Central memory CD4-positive, alpha-beta T cell (primary cell): ENCODE results near the gene RGS3.
"Not testable (repeated sequence)": the region's sequence is repeated elsewhere in the genome, so short reads cannot be mapped to it uniquely, and the experiment has no call there.

ENCODE experiments used
- DNase-seq: peaks from one replicate; pipeline ENCODE4 v3.0.0; 2022

The RGS3 gene

GRCh38 chr9:113624721-113625120 lies 161.2 kb downstream of the RGS3 start:
- no peak for DNase-seq

- no peak for DNase-seq
Observed at GRCh38 chr9:113625486-113625885, 162.0 kb downstream of the RGS3 start.

- no peak for DNase-seq
Observed at GRCh38 chr9:113626735-113627495, 163.4 kb downstream of the RGS3 start.

DNA sequence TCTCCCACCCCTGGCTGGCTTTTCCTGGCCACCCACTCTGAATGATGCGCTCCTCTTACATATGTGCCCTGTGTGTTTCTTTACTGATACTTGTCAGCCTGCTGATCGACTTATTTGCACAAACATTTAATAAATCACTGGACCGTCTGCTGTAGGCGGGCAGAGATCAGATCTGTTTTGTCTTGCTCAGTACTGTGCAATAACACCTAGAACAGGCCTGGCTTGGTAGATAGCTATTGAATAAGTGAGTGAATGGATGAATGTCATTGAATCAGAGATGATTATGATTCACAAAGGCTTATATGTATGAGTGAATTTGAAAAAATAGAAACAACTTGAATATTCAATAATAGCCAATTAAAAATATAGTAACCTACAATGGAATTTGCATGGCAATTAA lies 165.1 kb downstream of the RGS3 start:
- DNase-seq, result no peak

DNA sequence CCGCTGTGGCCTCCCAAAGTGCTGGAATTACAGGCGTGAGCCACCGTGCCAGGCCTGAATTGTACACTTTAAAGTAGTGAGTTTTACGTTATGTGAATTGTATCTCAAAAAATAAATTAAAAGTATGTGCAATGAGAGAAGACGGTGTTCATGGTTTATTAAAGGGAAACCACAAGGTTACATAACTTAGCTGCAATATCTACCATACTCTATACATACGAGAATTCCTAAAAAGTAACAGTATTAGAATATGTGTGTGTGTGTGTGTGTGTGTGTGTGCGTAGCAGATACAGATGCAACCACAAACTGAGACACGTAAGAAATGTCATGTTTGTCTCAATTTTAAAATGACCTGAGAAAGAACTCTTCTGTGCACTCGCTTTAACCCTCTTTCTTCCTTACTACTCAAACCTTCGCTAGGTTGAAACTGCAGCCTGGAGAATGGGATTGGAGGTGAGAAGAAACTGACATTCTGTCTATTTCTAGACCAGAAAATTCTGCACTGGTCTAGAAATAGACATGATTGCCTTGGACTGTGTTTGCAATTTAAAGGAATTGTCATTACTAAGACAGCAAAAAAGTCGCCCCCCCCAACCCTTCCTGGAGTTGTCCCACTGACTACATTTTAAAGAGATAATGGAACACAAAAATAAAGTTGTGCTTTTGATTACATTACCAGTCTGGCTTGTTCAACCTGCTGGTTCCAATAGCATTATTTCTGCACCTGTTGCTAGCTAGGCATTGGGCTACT lies 167.0 kb downstream of the RGS3 start:
- DNase-seq, result no peak

- DNase-seq, result no peak
Observed at GRCh38 chr9:113631137-113631765, 167.7 kb downstream of the RGS3 start.

- DNase-seq, result no peak
Observed at GRCh38 chr9:113631871-113632665, 168.5 kb downstream of the RGS3 start.

DNA sequence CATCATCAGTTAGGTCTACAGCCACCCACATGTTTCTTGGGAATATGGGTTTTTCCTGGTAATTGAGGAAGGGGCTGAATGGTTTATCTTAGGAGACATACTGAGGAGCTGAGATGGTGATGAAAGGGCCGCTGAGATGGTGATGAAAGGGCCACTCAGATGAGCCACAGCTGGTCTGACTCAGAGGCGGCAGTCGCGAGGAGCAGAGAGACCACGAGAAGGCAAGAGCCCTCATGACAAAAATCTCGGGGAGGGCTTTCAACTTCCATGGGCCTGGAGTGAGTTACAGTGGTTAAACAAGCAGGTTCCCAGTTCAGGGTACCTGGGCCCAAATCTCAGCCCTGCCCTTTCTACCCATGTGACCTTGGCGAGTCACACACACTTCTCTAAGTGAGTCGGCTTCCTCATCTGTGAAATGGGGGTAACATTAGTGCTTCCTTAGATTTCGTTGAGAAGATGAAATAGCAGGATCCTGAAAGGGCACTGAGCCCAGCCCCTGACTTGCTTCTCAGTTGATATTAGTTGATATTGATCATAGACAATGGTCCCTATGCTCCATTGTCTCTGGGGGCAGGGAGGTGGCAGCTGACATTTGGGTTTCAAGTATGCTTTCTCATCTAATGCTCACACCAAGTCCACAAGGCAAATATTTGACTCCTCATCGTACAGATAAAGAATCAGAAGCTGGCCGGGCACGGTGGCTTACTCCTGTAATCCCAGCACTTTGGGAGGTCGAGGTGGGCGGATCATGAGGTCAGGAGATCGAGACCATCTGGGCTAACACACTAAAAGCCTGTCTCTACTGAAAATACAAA lies 169.5 kb downstream of the RGS3 start:
- DNase-seq, result no peak

DNA sequence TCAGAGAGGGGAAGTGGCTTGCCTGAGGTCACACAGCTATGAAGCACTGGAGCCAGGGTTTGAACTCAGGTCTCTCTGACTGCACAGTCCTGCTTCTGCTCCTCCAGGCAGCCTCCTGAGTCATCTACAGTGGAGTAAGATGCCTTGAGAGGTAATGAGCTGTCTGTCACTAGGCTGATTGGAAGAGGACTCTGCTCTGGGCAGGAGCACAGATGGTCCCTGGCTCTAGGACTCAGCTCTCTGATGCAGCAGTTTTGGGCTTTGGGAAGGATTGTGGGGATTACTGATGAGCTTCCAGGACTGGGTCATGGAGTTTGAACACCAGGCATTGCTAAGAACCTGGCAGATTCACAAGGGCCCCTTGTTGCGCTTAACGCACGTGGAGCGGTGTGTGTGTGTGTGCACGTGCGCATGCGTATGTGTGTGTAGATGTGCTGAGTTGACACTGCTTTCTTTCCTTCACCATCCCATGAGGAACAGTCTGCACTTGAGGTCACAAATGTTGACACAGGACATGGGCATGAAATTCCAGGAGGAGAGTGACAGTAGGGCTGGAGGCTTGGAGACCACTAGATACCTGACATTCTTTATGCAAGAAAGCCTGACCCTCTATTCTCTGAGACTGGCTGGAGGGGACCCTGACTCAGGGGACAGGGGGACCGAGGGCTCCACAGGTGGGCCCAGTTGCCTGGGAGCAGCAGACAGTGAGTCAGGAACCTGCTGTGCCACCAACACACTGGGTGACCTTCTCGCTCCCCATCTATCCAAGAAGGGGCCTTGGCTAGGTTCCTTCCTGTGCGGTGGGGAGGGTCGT lies 170.5 kb downstream of the RGS3 start:
- no peak for DNase-seq

- DNase-seq, result no peak
Observed at GRCh38 chr9:113634596-113635515, 171.3 kb downstream of the RGS3 start.

DNA sequence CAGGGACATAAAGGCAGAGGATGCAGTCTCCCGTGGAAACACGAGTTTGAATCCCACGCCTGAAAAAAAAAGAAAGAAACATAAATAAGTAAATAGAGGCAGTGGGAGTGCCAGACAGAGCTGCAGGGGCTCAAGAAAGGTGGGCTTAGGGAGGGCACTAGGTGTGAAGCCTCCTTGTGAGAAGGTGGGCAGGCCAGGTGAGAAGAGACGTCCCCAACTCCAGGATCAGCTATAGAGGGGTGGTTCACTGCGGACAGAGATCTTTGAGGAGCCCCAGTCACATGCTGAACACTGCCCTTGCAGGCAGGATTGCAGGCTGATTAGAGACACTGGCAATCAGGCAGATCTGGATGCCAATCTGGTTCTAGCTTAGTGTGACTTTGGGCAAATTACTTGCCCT lies 172.1 kb downstream of the RGS3 start:
- no peak for DNase-seq

DNA sequence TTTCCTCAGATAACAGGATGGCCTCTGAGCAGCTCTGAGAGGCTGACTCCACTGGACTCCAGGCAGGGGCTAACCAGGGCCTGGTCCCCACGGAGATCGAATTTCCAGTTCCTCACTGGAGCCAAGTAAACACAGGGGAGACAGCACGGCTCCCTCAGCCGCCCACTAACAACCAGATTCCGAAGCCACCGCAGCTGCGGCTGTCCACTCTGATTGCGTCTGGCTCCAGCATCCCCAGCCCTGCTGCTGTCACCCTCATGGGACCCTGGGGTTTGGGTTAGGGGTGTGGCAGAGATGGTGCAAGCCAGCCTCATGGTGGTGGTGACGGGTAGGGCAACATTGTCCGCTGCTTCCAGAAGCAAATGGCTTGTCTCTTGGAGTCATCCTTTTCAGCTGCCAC lies 172.6 kb downstream of the RGS3 start:
- no peak for DNase-seq

- no peak for DNase-seq
Observed at GRCh38 chr9:113636693-113637092, 173.2 kb downstream of the RGS3 start.

- no peak for DNase-seq
Observed at GRCh38 chr9:113638490-113638889, 175.0 kb downstream of the RGS3 start.

GRCh38 chr9:113638897-113639296 lies 175.4 kb downstream of the RGS3 start:
- no peak for DNase-seq

GRCh38 chr9:113639411-113639970 lies 176.0 kb downstream of the RGS3 start:
- DNase-seq, result not testable (repeated sequence)

DNA sequence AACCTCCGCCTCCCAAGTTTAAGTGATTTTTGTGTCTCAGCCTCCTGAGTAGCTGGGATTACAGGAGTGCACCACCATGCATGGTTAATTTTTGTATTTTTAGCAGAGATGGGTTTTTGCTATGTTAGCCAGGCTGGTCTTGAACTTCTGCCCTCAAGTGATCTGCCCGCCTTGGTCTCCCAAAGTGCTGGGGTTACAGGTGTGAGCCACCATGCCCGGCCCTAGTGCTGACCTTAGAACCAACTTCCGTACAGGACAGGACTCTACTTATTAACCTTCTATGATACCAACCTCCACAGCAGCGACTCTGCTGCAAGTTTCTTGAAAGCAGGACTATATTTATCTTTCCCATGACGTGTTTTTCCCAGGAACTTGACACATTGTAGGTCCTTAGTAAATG lies 176.9 kb downstream of the RGS3 start:
- DNase-seq, result no peak

DNA sequence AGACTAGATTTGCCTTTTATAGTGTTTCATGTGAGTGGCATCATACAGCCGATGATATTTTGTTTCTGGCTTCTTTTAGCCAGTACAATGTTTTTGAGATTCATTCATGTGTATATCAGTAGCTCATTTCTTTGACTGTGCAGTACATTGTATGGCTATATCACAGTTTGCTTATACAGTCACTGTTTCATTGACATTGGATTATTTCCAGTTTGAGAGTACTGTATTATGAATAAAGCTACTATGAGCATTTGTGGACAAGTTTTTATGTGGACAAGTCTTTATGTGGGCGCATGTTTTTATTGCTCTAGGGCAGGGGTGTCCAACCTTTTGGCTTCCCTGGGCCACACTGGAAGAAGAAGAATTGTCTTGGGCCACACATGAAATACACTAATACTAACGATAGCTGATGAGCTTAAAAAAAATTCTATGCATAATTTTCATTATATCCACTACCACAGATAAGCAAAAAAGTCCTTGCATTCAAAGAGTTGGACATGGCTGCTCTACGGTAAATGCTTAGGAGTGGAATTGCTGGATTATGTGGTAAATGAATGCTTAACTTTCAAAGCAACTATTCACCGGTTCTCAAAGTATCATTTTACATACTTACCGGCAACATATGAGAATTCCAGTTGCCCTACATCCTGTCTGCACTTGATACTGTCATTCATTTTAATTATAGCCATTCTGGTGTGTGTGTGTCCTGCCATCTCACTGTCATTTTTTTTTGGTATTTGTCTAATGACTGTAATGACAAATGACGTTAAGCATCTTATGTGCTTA lies 177.8 kb downstream of the RGS3 start:
- DNase-seq, result no peak

GRCh38 chr9:113644321-113644720 lies 180.8 kb downstream of the RGS3 start:
- no peak for DNase-seq
